H1 (cell line): ENCODE measurements around the gene DYNC1I1. TPM values are rescaled to one million over a fixed set of nuclear protein-coding genes. Genes with fewer than 3 reads are reported as not detected.

ENCODE experiments used
- CTCF ChIA-PET: fragments of 300-600 bp; sonication (Branson Sonifier 250); formaldehyde crosslinking; loops from one replicate; lab custom pipeline; 2021; ENCODE audit not compliant: partially characterized antibody; lab: Charles Lee
- POLR2A ChIA-PET: fragments of 300-600 bp; sonication (Branson Sonifier 250); formaldehyde crosslinking; loops from one replicate; lab custom pipeline; 2021; ENCODE audit warnings: inconsistent platforms; ENCODE audit not compliant: partially characterized antibody; lab: Charles Lee
- DNase-seq, 2 experiments: peaks; one replicate each; pipeline versions ENCODE4 v3.0.0 to v3.0.0-alpha.2; 2010 to 2022; ENCODE audit warnings: low spot score in 2 of 2, low read depth in 1 of 2, mixed read lengths in 1 of 2
- FAIRE-seq: peaks from 2 replicates; lab custom pipeline; 2011; peaks lifted over from hg19 to GRCh38; lab: Jason Lieb, UNC
- H2AFZ ChIP-seq: 2 replicates; pipeline ENCODE4 v1.8.1; 2012; ENCODE audit warnings: low read length, inconsistent platforms
- H2AK5ac ChIP-seq: 2 replicates; pipeline ENCODE4 v1.6.1; 2013; ENCODE audit warnings: low read depth, low read length
- H2BK120ac ChIP-seq: replicated peaks from 2 replicates; pipeline ENCODE3; 2013; ENCODE audit warnings: low read depth, low read length, inconsistent platforms
- H2BK12ac ChIP-seq: 2 replicates; pipeline ENCODE4 v1.6.1; 2013; ENCODE audit warnings: low read depth, low read length
- H2BK15ac ChIP-seq: 2 replicates; pipeline ENCODE4 v1.6.1; 2013; ENCODE audit warnings: low read length
- H2BK20ac ChIP-seq: 2 replicates; pipeline ENCODE4 v1.6.1; 2013; ENCODE audit warnings: low read length
- H2BK5ac ChIP-seq: 2 replicates; pipeline ENCODE4 v1.6.1; 2013; ENCODE audit warnings: low read depth, low read length
- H3K14ac ChIP-seq: 2 replicates; pipeline ENCODE4 v1.6.1; 2013; ENCODE audit warnings: inconsistent platforms; ENCODE audit not compliant: insufficient read length
- H3K18ac ChIP-seq: 2 replicates; pipeline ENCODE4 v1.6.1; 2013; ENCODE audit warnings: low read length; ENCODE audit errors: extremely low read depth
- H3K23ac ChIP-seq: 2 replicates; pipeline ENCODE4 v1.6.1; 2013; ENCODE audit warnings: inconsistent platforms; ENCODE audit not compliant: insufficient read length
- H3K23me2 ChIP-seq: 2 replicates; pipeline ENCODE4 v1.6.1; 2013; ENCODE audit warnings: low read depth, low read length
- H3K27ac ChIP-seq: 2 replicates; pipeline ENCODE4 v1.6.1; 2011; ENCODE audit warnings: low read depth, low read length, inconsistent platforms
- H3K27me3 ChIP-seq, 4 experiments: replicated peaks in 1 of 4; 1 replicate in 1 of 4; 2 replicates in 3 of 4; pipeline versions ENCODE4 v1.6.1 to v1.8.1; 2011 to 2013; ENCODE audit warnings: low read length in 3 of 4, mild to moderate bottlenecking in 3 of 4, inconsistent platforms in 2 of 4, mixed read lengths in 2 of 4, moderate library complexity in 1 of 4; ENCODE audit not compliant: control insufficient read depth in 3 of 4, insufficient read depth in 3 of 4; ENCODE audit errors: extremely low read depth in 1 of 4
- H3K36me3 ChIP-seq, 4 experiments: 2 replicates each; pipeline versions ENCODE4 v1.6.1 to v1.8.1; 2011 to 2013; ENCODE audit warnings: mild to moderate bottlenecking in 4 of 4, low read length in 3 of 4, moderate library complexity in 2 of 4, control low read depth in 1 of 4, inconsistent platforms in 1 of 4; ENCODE audit not compliant: insufficient read depth in 4 of 4, control insufficient read depth in 2 of 4
- H3K4ac ChIP-seq: replicated peaks from 2 replicates; pipeline ENCODE3; 2013; ENCODE audit warnings: low read length, low read depth, mixed read lengths, inconsistent platforms; ENCODE audit not compliant: insufficient read length
- H3K4me1 ChIP-seq, 4 experiments: replicated peaks in 1 of 4; 1 replicate in 1 of 4; 2 replicates in 3 of 4; pipeline versions ENCODE4 v1.6.1 to v1.8.1; 2011 to 2013; ENCODE audit warnings: low read length in 3 of 4, inconsistent platforms in 2 of 4, mixed read lengths in 1 of 4; ENCODE audit not compliant: insufficient read depth in 4 of 4, control insufficient read depth in 3 of 4
- H3K4me2 ChIP-seq, 2 experiments: 2 replicates each; pipeline versions ENCODE4 v1.6.1 to v1.8.1; 2011 to 2013; ENCODE audit warnings: low read depth in 2 of 2, low read length in 2 of 2, control low read depth in 1 of 2, inconsistent platforms in 1 of 2, mild to moderate bottlenecking in 1 of 2; ENCODE audit not compliant: insufficient read depth in 1 of 2
- H3K4me3 ChIP-seq, 4 experiments: fragments of 200-600, 300-600 bp in 1 of 4; sonication (generic), shearing (Covaris generic), sonication (Bioruptor Twin) in 1 of 4; 2 replicates each; pipeline versions ENCODE4 v1.5.1 to v1.8.1; 2011 to 2016; ENCODE audit warnings: low read length in 4 of 4, low read depth in 3 of 4, control low read depth in 2 of 4, inconsistent platforms in 2 of 4, mild to moderate bottlenecking in 2 of 4, mixed read lengths in 1 of 4, moderate library complexity in 1 of 4; ENCODE audit not compliant: insufficient read depth in 2 of 4; ENCODE audit errors: extremely low read depth in 1 of 4
- H3K56ac ChIP-seq: replicated peaks from 2 replicates; pipeline ENCODE3; 2013; ENCODE audit warnings: low read depth, mild to moderate bottlenecking, mixed read lengths, low read length, inconsistent platforms; ENCODE audit not compliant: insufficient read length
- H3K79me1 ChIP-seq: 2 replicates; pipeline ENCODE4 v1.6.1; 2013; ENCODE audit warnings: low read depth, low read length, control low read depth
- H3K79me2 ChIP-seq, 2 experiments: 2 replicates each; pipeline versions ENCODE4 v1.6.1 to v1.8.1; 2012 to 2013; ENCODE audit warnings: low read length in 2 of 2, mild to moderate bottlenecking in 2 of 2, inconsistent platforms in 1 of 2; ENCODE audit not compliant: insufficient read depth in 2 of 2, control insufficient read depth in 1 of 2
- H3K9ac ChIP-seq, 4 experiments: replicated peaks in 1 of 4; 1 replicate in 1 of 4; 2 replicates in 3 of 4; pipeline versions ENCODE4 v1.6.1 to v1.8.1; 2011 to 2013; ENCODE audit warnings: low read depth in 3 of 4, low read length in 3 of 4, control low read depth in 2 of 4, mild to moderate bottlenecking in 2 of 4, moderate library complexity in 2 of 4, inconsistent platforms in 1 of 4; ENCODE audit errors: extremely low read depth in 1 of 4
- H3K9me3 ChIP-seq, 2 experiments: 2 replicates each; pipeline versions ENCODE4 v1.6.1 to v1.8.1; 2012 to 2013; ENCODE audit warnings: mild to moderate bottlenecking in 2 of 2, moderate library complexity in 2 of 2, control low read depth in 1 of 2, inconsistent platforms in 1 of 2, low read depth in 1 of 2, low read length in 1 of 2, mixed read lengths in 1 of 2; ENCODE audit not compliant: insufficient read depth in 2 of 2
- H4K20me1 ChIP-seq, 2 experiments: replicated peaks in 1 of 2; 2 replicates each; pipeline versions ENCODE3 to v1.8.1; 2011 to 2013; ENCODE audit warnings: inconsistent platforms in 2 of 2, low read length in 2 of 2, mild to moderate bottlenecking in 1 of 2; ENCODE audit not compliant: insufficient read depth in 2 of 2, control insufficient read depth in 1 of 2
- H4K5ac ChIP-seq: 2 replicates; pipeline ENCODE4 v1.6.1; 2013; ENCODE audit warnings: low read length, low read depth, mixed read lengths, inconsistent platforms; ENCODE audit not compliant: insufficient read length
- H4K8ac ChIP-seq: 2 replicates; pipeline ENCODE4 v1.8.0; 2013; ENCODE audit warnings: mild to moderate bottlenecking, moderate library complexity, low read length, inconsistent platforms; ENCODE audit not compliant: insufficient read depth; ENCODE audit errors: extremely low read depth
- H4K91ac ChIP-seq: replicated peaks from 2 replicates; pipeline ENCODE3; 2013; ENCODE audit warnings: low read length, mixed read lengths, inconsistent platforms; ENCODE audit not compliant: insufficient read length
- CHD1 ChIP-seq: IDR thresholded peaks from 2 replicates; pipeline ENCODE4 v1.6.1; 2012; ENCODE audit warnings: low read depth, low read length, improper control_type of control experiment
- GABPA ChIP-seq: IDR thresholded peaks from 2 replicates; pipeline ENCODE4 v1.6.1; 2011; ENCODE audit warnings: mild to moderate bottlenecking, low read length, moderate library complexity, borderline replicate concordance; ENCODE audit not compliant: insufficient read depth
- KDM5A ChIP-seq: fragments of 200-600 bp; IDR thresholded peaks from 2 replicates; pipeline ENCODE4 v1.7.1; 2012; ENCODE audit warnings: mild to moderate bottlenecking, low read length, inconsistent platforms, mixed read lengths
- RXRA ChIP-seq: IDR thresholded peaks from 2 replicates; pipeline ENCODE4 v1.6.1; 2011; ENCODE audit warnings: low read depth, mild to moderate bottlenecking, low read length, moderate library complexity; ENCODE audit not compliant: insufficient read depth
- SAP30 ChIP-seq: fragments of 300-600 bp; sonication (generic); IDR thresholded peaks from 2 replicates; pipeline ENCODE4 v1.7.1; 2012; ENCODE audit warnings: low read length, moderate library complexity, mild to moderate bottlenecking, inconsistent platforms; ENCODE audit not compliant: insufficient read depth, insufficient replicate concordance
- WGBS, 2 experiments: shearing (Covaris generic) in 1 of 2; methylation state at CpG; one replicate each; pipeline versions ENCODE4 v1.1.6 to v1.1.7; 2013 to 2015; ENCODE audit warnings: low lambda C conversion rate in 2 of 2, mixed read lengths in 2 of 2, inconsistent platforms in 1 of 2, low coverage in 1 of 2, missing lambda C conversion rate in 1 of 2; ENCODE audit not compliant: insufficient replicate concordance in 2 of 2, insufficient coverage in 1 of 2, insufficient read length in 1 of 2; ENCODE audit errors: extremely low coverage in 1 of 2, missing lambda C conversion rate in 1 of 2; 5-methylcytosine and 5-hydroxymethylcytosine counted together
- polyA plus RNA-seq, 7 experiments: library from polyadenylated mRNA; depleted of rRNA in 3 of 7; stranded (reverse) in 5 of 7; unstranded in 2 of 7; fragments of >200 nt in 5 of 7; fragments of 200-250 nt in 2 of 7; gene quantifications; 1 replicate in 5 of 7; 2 replicates in 1 of 7; 4 replicates in 1 of 7; pipeline versions ENCODE4 v1.2.1 to v1.2.3, GENCODE V29; 2011 to 2013; ENCODE audit warnings: missing spikeins in 2 of 7, mixed read lengths in 2 of 7
- total RNA-seq: library from RNA; stranded (reverse); fragmentation: NEBNext Ultra II Directional; extraction: Animal tissue kit (Norgen Biotek cat#: 25700); gene quantifications from 2 replicates; pipeline ENCODE4 v1.2.1, GENCODE V29; 2021

The DYNC1I1 gene
- total and polyA plus RNA-seq, 2 of the 8 experiments (the other 6 are each of a cell fraction or from before 2014, with no cell fraction given) = 0.45 to 0.58 TPM

DNA sequence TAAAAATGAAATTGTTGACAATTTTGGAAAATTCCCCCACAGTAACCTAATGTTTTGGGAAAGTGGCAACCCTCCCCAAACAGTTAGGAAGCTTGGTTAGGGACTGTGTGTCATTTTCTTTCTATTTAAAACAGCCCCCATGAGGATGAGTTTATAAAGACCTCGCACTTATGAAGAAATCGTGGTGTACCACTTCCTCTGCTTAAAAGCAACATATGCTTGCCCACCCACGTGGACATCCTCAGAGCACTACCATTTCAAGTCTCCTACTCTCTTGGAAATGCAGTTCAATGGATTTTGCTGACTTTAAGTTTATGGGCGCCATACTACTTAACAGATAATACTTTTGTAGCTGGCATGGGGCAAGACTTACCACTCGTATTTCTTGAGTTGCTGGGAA is 223.8 kb downstream of the DYNC1I1 start:
- H3K4me2 ChIP-seq = no peak overlapping the region
- H3K23me2 ChIP-seq = no peaks in the 10 kb centered on the region
- no peaks in the 10 kb centered on the region for H3K79me1 ChIP-seq
- ChIA-PET POLR2A (no interaction called here), CTCF (interaction anchor here (0.9 kb wide), 1 partner anchor 18 kb away, joined by 3 read pairs; no protein-coding TSS in a partner anchor)
- no peak overlapping the region for H3K4ac ChIP-seq
- no peak overlapping the region for H2AFZ ChIP-seq
- no peak overlapping the region for H3K14ac ChIP-seq
- H3K27ac ChIP-seq = no peak overlapping the region
- H3K4me1 ChIP-seq = no peaks in the 10 kb centered on the region
- no peak overlapping the region for H3K56ac ChIP-seq
- no peak overlapping the region for H4K8ac ChIP-seq
- no peak for FAIRE-seq
- no peaks in the 10 kb centered on the region for H3K79me2 ChIP-seq
- no peak overlapping the region for H2BK5ac ChIP-seq
- no peaks in the 10 kb centered on the region for H4K20me1 ChIP-seq
- no peak for TF ChIP-seq KDM5A
- no peak for TF ChIP-seq RXRA
- no peak for TF ChIP-seq GABPA
- TF ChIP-seq SAP30 = no peak
- no peak for TF ChIP-seq CHD1
- H4K5ac ChIP-seq = no peak overlapping the region
- no peak overlapping the region for H3K4me3 ChIP-seq
- no peak overlapping the region for H2BK12ac ChIP-seq
- H2BK120ac ChIP-seq = no peak overlapping the region
- no peaks in the 10 kb centered on the region for H3K9me3 ChIP-seq
- no peak overlapping the region for H2BK20ac ChIP-seq
- H2BK15ac ChIP-seq = no peak overlapping the region
- 87% methylated on average over 5 of the region's 5 CpGs; no CpG with 5 or more reads in 1 of the 2 experiments for WGBS, 2 experiments
- H3K9ac ChIP-seq = no peak overlapping the region
- no peaks in the 10 kb centered on the region for H3K36me3 ChIP-seq
- H3K18ac ChIP-seq = no peak overlapping the region
- H3K27me3 ChIP-seq = peaks cover 0 to 1% (median 0%) of the 10 kb centered on the region in 4 experiments; a peak in 1 of 7 replicates
- H4K91ac ChIP-seq = no peak overlapping the region
- H2AK5ac ChIP-seq = no peak overlapping the region
- DNase-seq = no peak
- H3K23ac ChIP-seq = no peak overlapping the region
